ENCODE data around the gene NDUFS8. TPM values are rescaled to one million over a fixed set of nuclear protein-coding genes. Genes with fewer than 3 reads are reported as not detected.

Gene NDUFS8
- total RNA-seq, 3 donors from 2014 or later = 157 to 173 (median 159) TPM

GRCh38 chr11:68009391-68010089, 20.9 kb upstream of the NDUFS8 start:
- ATAC-seq (no peak), DNase-seq (no peak)
- peaks cover 2% of the 10 kb centered on the region for H3K27me3 Mint-ChIP-seq (ENCODE audit: low read depth)
- H3K9me3 Mint-ChIP-seq = no peaks in the 10 kb centered on the region
- H3K4me3 Mint-ChIP-seq = no peak overlapping the region
- H3K36me3 Mint-ChIP-seq (ENCODE audit: insufficient read depth) = no peaks in the 10 kb centered on the region
- H3K4me1 Mint-ChIP-seq (ENCODE audit: low read depth) = peaks cover 4% of the 10 kb centered on the region

DNA sequence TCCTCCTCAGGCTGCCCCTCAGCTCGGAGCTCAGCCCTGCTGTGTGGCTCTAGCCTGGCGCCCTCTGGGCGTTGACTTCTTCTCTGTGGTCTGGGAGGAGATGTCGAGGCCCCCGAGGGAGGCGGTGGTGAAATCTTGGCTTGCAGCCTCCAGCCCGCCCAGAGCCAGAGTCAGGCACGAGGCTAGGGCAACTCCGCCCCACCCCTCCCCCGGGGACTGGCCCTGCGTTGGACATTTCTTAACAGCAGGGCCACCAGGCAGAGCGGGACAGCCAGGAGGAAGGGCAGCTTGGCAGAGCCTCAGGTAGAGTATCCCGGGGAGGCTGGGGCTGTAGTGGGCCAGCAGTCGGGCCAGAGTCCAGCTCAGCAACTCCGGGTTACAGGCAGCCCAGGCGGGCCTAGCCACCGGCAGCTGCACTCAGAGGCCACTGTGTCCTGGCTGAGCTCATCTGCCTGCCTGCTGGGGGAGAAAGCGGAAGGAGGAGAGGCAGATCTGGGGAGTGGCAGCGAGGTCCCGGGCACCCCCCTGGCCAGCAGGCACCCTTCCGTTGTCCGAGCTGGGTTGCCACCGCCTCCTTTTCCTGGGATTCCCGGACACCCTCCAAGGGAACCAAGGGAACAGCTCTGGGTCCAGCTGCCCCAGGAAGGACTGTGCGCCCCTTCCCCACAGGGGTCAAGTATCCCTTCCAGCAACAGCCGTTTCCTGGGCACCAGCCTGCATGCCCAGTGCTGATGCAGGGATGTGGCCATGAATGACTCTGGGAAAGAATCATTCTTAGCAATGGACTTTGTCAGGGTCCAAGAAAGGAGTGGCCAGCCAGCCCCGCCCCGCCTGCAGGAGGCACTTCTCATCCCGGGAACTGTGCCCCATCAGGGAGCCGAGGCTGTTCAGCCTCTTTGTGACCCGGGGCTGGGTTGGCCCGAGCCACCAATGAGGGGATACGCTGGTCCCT, 20.1 kb upstream of the NDUFS8 start, which contains the start of gene ALDH3B1:
Gene ALDH3B1 (plus strand): TSS at position 238 of the 952 bp plus-strand sequence. CDS start 4,971 bp downstream, outside the sequence.
- Mint-ChIP-seq H3K27me3 (ENCODE audit: low read depth) (peaks cover 2% of the 10 kb centered on the region), H3K4me1 (ENCODE audit: low read depth) (peaks cover 1% of the 10 kb centered on the region), H3K9me3 (no peaks in the 10 kb centered on the region), H3K36me3 (ENCODE audit: insufficient read depth) (no peaks in the 10 kb centered on the region), H3K4me3 (no peak within 1 kb of the TSS)
- ATAC-seq (no peak), DNase-seq (no peak)

DNA sequence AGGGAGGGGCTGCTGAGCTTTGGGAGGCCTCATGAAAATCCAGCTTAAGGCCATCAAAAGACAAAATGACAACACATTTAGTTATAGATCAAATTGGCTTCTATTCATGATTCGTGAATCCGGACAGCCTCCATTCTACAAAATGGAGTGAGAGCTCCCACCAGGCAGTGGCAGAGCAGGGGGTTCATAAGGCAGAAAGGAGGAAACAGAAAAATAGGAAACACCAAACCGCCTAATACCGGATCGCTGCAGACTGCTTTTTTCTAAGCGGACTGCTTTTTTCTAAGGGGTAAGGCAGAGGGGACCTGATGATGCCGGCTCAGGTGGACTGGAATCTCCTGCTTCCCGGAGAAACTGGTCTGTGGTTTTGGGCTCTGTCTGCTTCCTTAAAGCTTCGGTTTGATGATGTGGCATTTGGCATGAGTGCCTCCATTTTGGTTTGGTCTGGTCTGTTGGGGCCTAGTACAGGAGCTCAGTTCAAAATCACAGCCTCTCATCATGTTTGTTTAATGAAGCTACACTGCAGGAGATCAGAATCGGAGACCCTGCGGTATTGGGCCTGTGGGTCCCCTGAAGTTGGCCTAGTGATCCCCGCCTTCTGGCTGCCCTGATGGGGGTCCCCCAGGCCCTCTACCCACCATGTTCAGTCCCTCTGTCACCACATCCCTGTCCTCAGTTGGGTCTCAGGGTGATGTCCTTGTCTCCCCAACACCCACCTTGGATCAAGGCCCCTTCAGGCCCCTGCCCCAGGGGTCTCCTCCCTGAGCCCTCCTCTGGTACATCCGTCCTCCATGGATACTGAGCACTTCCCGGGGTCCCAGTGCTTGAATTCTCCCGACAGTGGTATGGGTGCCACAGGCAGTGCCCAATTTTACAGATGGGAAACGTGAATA, 19.2 kb upstream of the NDUFS8 start:
- H3K27me3 Mint-ChIP-seq (ENCODE audit: low read depth) = peaks cover 2% of the 10 kb centered on the region
- no peaks in the 10 kb centered on the region for H3K36me3 Mint-ChIP-seq (ENCODE audit: insufficient read depth)
- no peak overlapping the region for H3K4me3 Mint-ChIP-seq
- H3K9me3 Mint-ChIP-seq = no peaks in the 10 kb centered on the region
- ATAC-seq (no peak), DNase-seq (no peak)
- H3K4me1 Mint-ChIP-seq (ENCODE audit: low read depth) = peaks cover 1% of the 10 kb centered on the region

GRCh38 chr11:68012044-68012842, 18.2 kb upstream of the NDUFS8 start:
- ATAC-seq (no peak), DNase-seq (no peak)
- Mint-ChIP-seq H3K36me3 (ENCODE audit: insufficient read depth) (no peaks in the 10 kb centered on the region), H3K4me1 (ENCODE audit: low read depth) (peaks cover 1% of the 10 kb centered on the region), H3K9me3 (no peaks in the 10 kb centered on the region), H3K4me3 (no peak overlapping the region), H3K27me3 (ENCODE audit: low read depth) (peaks cover 2% of the 10 kb centered on the region)

- peaks cover 2% of the 10 kb centered on the region for H3K27me3 Mint-ChIP-seq (ENCODE audit: low read depth)
- DNase-seq = no peak
- no peak for ATAC-seq
These were observed 17.5 kb upstream of the NDUFS8 start for GRCh38 chr11:68012843-68013610.

DNA sequence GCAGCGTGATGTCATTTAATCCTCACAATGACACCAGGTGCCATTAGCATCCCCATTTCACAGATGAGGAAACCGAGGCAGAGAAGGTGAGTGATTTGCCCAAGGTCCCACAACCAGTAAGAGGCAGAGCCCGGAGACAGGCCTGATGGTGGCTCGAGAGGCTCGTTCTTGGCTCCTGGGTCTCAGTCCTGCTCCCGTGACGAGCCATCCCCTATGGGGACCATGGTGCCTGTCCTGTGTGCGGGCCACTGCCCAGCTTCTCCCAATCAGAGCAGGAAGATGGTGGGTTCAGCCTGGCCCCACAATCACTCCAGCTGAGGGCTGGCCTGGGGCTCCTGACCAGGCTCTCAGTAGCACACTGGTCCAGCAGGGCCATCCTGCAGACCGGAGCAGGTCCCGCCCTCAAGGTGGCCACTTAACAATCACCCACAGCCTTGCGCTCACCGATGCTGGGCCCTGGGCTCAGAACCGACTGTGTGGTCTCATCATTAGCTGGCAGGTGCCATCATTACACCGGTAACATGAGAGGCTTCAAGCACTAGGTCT, 16.8 kb upstream of the NDUFS8 start:
- H3K4me3 Mint-ChIP-seq = no peak overlapping the region
- H3K27me3 Mint-ChIP-seq (ENCODE audit: low read depth) = peaks cover 2% of the 10 kb centered on the region
- no peak for ATAC-seq
- no peaks in the 10 kb centered on the region for H3K36me3 Mint-ChIP-seq (ENCODE audit: insufficient read depth)
- no peak for DNase-seq
- no peaks in the 10 kb centered on the region for H3K9me3 Mint-ChIP-seq
- H3K4me1 Mint-ChIP-seq (ENCODE audit: low read depth) = peaks cover 1% of the 10 kb centered on the region

More at GRCh38 chr11:68012843-68013610, 17.5 kb upstream of the NDUFS8 start:
- H3K4me1 Mint-ChIP-seq (ENCODE audit: low read depth) = peaks cover 1% of the 10 kb centered on the region
- H3K4me3 Mint-ChIP-seq = no peak overlapping the region
- no peaks in the 10 kb centered on the region for H3K9me3 Mint-ChIP-seq
- no peaks in the 10 kb centered on the region for H3K36me3 Mint-ChIP-seq (ENCODE audit: insufficient read depth)

DNA sequence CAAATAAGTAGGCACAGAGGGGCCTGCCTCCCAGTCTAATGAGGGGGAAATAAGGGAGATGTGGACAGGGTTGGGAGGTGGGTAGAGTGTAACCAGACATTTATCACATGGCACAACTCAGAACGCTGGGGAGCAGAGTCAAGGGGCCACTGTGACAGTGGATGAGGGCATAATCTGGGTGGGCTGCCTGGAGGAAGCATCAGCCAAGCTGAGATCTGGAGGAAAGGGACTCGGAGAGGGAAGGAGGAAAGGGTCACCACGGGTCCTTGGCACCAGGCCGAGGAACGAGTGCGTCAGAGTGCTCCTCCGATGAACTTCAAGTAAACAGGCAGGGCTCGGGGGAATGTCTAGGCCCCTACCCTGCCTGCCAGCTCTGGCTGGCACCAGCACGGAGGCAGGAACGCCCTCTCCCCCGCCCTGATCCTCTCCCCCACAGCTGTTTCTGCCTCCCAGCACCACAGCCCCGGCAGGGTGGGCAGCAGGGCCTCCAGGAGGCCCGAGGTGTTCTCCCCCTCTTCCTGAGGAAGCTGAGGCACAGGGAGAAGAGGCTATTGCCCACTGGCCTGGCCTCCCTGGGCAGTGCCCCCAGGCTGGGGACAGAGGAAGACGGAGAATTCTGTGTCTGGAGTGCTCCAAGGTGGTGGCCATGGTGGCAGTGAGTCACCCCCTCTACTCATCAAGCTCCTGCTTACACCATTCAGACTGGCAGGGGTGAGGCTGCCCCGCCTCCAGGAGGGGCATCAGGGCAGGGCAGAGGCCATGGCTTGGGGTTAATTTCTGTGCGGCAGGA, 16.1 kb upstream of the NDUFS8 start:
- ATAC-seq (peak in 1 of 2 donors; percentile 46), DNase-seq (no peak)
- H3K36me3 Mint-ChIP-seq (ENCODE audit: insufficient read depth) = no peaks in the 10 kb centered on the region
- H3K27me3 Mint-ChIP-seq (ENCODE audit: low read depth) = no peaks in the 10 kb centered on the region
- H3K4me1 Mint-ChIP-seq (ENCODE audit: low read depth) = peaks cover 1% of the 10 kb centered on the region
- H3K4me3 Mint-ChIP-seq = no peak overlapping the region
- no peaks in the 10 kb centered on the region for H3K9me3 Mint-ChIP-seq

DNA sequence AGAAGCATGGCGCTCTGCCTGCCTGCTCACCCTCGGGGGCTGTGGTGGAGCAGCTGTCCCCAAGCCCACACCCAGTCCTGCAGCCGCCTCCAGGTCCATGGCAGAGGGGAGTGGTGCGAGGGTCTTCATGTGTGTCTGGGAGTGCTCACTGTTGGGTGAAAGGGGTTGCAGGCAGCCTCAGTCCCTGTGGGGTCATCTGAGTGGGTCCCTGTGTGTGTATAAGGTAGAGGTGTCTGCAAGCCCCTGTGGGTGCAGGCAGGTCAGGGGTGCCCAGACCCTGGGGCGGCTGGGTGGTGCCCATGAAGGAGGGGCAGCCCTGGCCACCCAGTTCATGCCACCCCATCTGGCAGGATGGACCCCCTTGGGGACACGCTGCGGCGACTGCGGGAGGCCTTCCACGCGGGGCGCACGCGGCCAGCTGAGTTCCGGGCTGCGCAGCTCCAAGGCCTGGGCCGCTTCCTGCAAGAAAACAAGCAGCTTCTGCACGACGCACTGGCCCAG, 15.5 kb upstream of the NDUFS8 start:
- no peaks in the 10 kb centered on the region for H3K27me3 Mint-ChIP-seq (ENCODE audit: low read depth)
- DNase-seq (no peak), ATAC-seq (no peak)
- H3K36me3 Mint-ChIP-seq (ENCODE audit: insufficient read depth) = no peaks in the 10 kb centered on the region
- no peak overlapping the region for H3K4me3 Mint-ChIP-seq
- H3K9me3 Mint-ChIP-seq = no peaks in the 10 kb centered on the region
- H3K4me1 Mint-ChIP-seq (ENCODE audit: low read depth) = no peaks in the 10 kb centered on the region

DNA sequence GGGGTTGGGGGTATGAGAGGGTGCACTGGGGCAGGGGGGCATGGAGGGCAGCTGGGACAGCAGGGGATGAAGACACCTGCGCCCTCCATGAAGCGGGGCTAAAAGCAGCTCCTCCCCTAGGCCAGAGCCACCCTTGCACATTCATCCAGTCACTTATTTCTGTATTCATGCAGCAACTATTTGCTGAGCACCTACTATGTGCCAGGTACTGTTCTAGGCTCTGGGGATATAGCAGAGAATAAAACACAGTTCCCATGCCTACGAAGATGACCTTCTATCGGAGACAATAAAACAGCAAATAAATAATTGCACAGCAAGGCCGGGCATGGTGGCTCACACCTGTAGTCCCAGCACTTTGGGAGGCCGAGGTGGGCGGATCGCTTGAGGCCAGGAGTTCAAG, 15.0 kb upstream of the NDUFS8 start:
- Mint-ChIP-seq H3K4me3 (no peak overlapping the region), H3K36me3 (ENCODE audit: insufficient read depth) (no peaks in the 10 kb centered on the region), H3K4me1 (ENCODE audit: low read depth) (no peaks in the 10 kb centered on the region), H3K9me3 (no peaks in the 10 kb centered on the region), H3K27me3 (ENCODE audit: low read depth) (no peaks in the 10 kb centered on the region)
- ATAC-seq = no peak
- DNase-seq = no peak

DNA sequence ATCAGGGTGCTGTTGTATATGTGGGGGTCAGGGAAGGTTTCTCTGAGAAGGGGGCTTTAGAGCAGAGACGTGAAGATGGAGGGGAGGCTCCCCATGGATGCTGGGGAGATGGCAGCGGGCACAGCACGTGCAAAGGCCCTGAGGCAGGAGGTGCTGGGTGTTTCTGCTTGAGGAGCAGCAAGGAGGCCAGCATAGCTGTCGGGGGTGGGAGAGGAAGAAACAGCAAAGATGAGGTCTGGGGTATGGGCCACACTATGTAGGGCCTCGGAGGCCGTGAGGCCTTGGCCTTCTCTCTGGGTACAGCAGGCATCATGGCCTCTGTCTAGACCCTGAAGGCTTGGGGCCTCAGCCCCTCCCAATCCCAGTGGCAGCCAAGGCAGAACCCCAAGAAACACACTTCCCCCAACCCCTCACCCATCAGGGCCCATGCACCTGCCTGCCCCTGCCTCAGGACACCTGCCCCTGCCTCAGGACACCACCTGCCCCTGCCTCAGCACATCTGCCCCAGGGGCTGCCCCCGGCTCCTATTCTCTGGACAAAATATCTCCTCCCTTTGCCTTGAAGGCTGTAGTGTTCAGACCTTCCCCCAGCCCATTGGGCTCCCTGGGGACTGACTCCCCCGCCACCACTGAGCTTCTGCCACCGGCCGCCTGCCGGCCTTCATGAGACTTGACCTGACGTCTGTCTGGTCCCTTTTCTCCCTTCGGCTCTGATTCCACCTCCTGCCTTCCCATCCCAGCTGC, 14.1 kb upstream of the NDUFS8 start:
- H3K27me3 Mint-ChIP-seq (ENCODE audit: low read depth) = no peaks in the 10 kb centered on the region
- ATAC-seq = no peak
- H3K4me3 Mint-ChIP-seq = no peak overlapping the region
- no peaks in the 10 kb centered on the region for H3K4me1 Mint-ChIP-seq (ENCODE audit: low read depth)
- H3K36me3 Mint-ChIP-seq (ENCODE audit: insufficient read depth) = no peaks in the 10 kb centered on the region
- no peak for DNase-seq
- no peaks in the 10 kb centered on the region for H3K9me3 Mint-ChIP-seq

GRCh38 chr11:68016904-68017817, 13.3 kb upstream of the NDUFS8 start:
- no peaks in the 10 kb centered on the region for H3K36me3 Mint-ChIP-seq (ENCODE audit: insufficient read depth)
- H3K27me3 Mint-ChIP-seq (ENCODE audit: low read depth) = no peaks in the 10 kb centered on the region
- H3K9me3 Mint-ChIP-seq = no peaks in the 10 kb centered on the region
- no peak for ATAC-seq
- H3K4me1 Mint-ChIP-seq (ENCODE audit: low read depth) = no peaks in the 10 kb centered on the region
- DNase-seq = no peak
- H3K4me3 Mint-ChIP-seq = no peak overlapping the region
